GM18870 (cell line): ENCODE results near the gene RASL12.

Experiments
- ATAC-seq: cut with Tn5 transposase; IDR thresholded peaks from one replicate; pipeline ENCODE4 v1.9.1; 2021; ENCODE audit warnings: moderate library complexity; ENCODE audit not compliant: unreplicated experiment

Gene RASL12

DNA sequence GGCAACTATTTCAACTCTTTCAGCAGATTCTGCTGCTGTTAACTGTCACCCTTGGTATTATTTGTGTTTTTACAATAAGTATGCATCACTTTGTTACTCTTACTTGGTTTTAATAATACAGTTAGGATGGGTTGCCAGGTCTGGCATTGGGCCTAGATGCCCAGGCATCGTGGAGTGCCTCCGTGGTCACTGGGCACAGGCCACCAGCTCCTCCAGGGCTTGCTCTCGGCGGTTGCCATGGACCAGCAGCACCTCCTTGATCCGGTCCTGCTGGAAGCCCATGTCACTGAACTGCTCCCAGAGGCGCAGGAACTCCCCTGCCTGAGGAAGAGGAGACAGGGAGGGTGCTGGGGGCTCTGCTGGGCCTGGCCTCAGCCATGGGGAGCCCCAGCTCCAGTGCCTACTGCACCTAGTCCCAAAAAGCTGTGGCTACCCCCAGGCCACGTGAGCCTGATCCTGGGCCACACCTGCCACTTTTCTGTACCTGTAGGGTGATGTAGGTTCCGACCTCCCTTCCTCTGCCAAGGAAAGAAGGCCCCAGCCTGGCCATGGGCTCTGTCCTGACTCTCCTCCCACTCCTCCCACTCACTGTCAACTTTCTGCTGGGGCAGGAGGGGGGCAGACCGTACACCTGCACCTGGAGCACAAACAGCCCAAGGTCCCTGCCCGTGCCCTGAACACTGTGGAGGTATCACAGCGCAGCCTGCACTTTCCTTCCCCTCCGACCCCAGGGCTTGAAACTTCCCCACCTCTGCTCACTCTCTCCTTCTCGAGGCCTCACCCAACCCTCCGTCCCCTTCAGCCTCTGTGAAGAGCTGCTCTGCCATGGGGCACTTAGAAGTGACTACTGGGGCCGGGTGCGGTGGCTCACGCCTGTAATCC is 25.4 kb upstream of the RASL12 start:
- no peak for ATAC-seq

DNA sequence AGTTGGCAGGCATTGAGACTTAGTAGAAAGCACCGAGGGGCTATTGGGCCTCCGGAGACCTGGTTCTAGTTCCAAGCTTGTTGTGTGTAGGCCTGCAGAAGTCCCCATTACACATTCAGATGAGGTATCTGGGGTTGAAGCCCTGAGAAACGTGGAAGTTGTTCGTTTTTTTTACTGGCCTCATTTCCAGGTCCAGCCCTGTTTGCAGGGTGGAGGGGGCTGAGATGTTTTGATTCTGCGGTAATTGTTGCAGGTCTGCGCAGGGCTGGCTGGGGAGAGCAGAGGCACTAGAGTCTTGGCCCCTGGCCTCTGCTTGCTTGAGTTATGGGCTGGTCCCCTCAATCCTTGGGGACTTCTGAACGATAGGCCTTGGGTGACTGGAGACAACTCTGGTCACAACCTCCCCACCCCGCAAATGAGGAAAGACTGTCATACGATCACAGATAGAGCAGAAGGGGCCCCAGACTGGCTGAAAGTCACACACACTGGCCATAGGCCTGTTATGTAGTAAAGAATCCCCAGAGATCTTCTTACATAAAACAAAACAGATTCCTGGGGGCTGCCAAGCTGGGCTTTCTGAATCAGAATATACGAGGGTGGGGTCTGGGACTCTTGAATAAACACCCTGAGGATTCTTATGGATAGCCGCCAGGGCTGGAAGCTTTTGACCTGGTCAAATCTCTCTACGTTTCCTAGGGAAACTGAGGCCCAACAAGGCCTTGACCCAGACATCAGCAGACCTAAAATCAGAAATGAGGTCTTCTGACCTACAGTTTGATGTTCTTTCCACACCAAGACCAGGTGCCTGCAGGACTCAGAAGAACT is 24.4 kb upstream of the RASL12 start:
- ATAC-seq: no peak

DNA sequence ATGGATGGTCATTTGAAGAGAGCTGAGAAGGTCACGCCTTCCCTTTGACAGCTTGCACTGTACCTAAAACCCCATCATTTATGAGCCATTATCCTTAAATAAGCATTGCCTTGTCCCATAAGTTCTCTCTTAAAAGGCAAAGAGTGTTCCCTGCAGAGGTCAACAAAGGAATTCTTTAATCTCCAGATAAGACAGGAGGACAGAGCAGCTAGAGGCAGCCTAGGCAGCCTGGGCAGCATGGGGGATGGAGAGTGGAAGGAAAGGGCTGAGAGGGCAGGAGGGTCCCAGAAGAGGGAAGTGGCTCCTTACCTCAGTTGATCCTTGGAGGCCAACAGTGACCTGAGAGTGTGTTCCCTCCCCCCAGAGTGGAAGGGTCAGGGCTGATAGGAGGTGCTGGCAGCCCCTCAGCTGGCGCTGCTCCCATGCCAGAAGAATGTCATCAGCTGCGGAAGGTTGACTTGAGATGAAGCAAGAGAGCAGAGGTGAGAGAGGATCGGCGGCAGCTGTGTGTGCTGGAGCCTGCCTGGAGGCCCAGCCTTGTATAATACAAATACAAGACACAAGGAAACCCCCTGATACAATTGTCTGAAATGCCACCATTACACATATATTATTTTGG is 21.5 kb upstream of the RASL12 start:
- no peak for ATAC-seq

DNA sequence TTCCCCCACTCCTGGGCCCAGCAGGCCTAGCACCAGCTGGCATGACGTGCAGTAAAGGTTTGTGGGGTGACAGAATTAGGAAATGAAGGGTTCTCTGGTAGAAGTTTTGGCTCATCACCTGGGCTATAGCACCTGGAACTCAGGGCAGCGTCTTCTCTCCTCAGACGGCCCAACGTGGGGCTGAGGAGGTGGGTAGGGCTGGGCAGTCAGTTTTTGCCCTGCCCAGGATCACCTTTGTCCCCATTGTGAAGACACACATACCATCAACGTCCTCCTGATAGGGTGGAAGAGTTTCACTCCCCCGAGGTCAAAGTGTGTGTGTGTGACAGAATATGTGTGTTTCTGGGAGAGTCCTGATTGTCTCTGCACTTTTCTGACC is 20.8 kb upstream of the RASL12 start:
- ATAC-seq: no peak

DNA sequence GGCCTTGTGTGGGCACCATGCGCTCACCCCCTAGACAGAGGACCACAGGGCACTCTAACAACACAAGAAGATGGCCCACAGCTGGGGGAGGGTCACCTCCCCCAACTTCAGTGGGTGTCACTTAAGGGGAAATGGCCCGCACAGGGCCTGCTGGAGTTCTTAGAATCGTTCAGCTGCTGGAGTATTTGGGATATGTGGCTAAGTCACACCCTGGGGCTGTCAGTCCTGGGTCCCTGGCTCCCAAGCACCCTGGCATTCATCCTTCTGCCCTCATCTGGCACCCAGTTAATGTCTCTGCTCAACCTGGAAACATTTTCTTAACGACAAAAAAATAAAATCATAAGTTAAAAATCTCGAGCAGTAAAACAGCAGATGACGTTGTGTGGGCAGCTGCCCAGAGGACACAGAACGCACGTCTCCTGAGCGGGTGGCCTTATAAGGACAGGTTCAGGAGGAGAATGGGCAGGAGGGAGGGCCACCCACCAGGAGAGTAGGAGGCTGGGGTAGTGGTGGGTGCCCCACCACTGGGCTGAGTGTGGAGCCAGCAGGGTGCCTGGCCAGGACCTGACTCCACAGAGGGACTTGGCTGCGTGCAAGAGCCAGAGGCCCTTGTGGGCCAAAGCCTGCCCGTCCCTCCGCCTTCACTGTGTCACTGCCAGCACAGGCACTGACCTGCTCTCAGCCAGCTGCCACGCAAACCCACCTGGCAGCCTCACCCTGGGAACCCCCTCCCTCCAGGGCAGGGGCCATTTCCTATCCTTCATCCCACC is 20.3 kb upstream of the RASL12 start:
- ATAC-seq: no peak

DNA sequence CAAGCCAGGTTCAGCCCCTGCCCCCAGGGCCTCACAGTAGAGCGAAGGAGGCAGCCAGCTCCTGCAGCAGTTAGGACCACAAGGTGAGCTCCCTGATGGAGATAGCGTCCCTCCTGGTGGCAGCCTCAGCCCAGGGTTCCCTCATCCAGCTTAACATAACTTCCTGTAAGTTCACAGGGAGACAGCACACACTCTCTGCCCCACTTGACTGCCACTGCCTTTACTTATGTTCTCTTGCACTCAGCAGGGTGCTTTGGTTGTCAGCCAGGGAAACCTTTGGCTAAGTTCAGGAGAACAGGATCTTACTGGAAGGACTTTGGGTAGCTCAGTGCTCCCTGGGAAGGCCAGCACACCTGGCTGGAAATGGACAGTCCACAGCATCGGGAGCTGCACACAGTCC is 19.6 kb upstream of the RASL12 start:
- no peak for ATAC-seq

DNA sequence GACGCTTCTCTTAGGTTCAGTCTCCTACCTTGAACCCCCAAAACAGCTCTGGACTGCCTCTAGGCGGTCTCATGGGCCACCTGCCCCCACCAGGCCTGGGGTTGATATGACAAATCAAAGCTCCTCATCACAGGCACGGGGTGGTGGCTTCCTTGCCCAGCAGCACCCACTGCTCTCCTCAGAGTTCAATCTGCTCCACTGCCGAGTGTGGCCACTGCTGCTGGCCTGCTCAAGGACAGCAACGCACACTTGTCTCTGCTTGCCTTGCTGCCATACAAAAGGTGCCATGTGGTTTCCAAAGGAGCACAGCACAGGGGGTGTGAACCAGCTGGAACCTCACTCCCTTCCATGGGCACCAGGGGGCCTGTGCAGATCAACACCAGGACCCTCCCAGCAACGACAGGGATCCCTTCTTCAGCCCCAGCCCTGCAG is 18.9 kb upstream of the RASL12 start:
- ATAC-seq: no peak

DNA sequence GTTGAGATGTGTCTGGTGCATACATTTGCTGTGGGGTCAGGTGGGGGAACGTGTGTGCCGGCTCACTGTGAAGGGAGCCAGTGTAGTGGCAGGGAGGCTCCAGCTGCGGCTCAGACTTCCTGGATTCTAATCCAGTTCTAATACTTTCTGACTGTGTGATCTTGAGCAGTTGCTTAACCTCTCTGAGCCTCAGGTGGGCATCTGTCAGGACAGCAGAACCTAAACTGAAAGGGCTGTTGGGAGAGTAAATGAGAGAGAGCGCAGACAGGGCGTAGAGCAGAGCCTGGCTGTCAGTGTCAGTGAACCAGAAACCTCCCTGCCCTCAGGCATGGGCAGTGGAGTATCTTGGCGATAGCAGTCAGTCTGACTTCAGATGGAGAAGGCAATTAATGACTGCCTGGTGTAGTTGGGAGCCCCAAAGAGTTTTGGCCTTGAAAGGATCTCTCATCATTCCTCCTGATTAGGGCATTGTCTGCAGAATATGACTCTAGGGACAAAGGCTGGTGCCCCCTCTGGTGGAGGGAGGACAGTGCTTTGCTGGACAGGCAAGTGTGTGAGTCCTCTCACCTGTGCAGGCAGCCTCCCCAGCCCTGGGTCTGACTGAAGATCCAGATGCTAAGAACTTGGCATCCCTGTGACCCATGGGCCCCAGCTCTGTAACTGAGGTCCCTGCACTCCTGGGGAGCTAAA is 18.3 kb upstream of the RASL12 start:
- ATAC-seq: no peak

DNA sequence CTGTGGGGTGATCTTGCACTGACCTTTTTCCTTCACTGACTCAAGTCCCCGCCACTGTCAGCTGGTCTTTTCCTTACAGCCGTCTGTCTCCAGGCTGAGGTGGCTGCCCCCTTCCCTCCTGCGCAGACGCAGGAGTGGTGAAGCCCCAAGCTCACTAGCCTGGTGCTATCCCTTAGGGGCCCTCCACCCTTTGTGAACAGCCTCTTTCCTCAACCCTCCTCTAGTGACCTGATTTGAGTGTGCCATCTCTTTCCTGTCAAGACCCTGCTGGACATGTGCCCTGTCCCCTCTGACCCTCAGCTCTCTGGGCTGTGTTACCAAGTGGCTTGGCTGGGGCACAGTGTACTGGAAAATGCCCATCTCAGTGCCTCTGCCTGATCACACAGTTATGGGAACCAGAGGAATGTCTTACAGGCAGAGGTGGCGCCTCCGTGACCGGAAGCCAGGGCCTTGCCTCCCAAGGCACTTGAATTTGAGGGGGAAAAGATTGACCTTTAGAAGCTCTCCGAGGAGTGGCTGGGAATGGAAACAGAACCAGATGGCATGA is 17.5 kb upstream of the RASL12 start:
- no peak for ATAC-seq

DNA sequence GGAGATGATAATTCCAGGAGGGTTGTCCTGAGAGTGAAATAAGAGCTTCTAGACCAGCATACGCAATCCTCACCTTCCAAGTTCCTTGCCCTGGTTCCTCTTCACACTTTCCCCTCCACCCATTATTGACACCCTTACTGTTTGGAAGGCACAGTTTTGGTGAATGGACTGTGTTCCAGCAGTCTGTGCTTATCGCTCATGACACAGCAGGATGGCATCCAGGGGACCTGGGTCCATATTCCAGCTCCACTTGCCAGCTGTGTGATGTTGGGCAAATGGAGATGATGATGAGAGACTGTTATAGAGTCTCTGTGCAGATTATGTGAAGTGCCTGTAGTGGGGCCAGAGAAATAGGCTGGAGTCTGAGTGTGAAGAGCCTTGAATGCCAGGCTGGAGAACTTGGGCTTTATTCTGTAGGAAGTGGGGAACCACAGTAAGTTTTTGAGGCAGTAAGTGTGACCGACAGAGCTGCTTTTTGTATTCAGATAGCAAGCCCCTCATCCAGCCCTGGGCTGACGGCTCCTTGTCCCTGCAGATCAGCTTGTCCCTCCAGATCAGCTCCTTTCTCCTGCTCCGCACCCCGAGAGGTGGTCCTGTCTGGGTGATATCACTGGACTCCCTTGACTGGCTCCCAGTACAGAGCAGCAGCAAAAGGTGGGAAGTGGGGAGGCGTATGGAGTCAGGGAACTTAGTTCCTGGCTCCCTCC is 16.9 kb upstream of the RASL12 start:
- ATAC-seq: no peak

DNA sequence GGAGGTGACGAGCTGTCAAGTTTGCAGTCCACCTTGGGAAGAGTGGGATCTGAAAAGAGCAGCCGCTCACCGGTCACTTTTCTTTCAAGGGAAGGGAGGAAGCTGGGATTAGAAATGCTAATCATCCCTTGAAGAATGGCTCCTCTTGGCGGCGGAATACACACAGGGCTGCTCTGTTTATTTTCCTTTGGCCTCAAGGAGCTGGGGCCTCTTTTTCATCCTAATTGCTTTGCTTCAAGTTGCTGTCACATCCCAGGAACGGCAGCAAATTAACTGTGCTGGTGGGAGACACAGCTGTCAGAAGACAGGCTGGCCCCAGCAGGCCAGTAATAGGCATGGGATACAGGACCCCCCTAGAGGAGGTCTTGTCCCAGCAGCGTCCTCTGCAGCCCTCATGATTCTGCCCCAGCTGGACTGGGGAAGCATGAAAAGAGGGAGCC is 15.5 kb upstream of the RASL12 start:
- ATAC-seq: no peak

DNA sequence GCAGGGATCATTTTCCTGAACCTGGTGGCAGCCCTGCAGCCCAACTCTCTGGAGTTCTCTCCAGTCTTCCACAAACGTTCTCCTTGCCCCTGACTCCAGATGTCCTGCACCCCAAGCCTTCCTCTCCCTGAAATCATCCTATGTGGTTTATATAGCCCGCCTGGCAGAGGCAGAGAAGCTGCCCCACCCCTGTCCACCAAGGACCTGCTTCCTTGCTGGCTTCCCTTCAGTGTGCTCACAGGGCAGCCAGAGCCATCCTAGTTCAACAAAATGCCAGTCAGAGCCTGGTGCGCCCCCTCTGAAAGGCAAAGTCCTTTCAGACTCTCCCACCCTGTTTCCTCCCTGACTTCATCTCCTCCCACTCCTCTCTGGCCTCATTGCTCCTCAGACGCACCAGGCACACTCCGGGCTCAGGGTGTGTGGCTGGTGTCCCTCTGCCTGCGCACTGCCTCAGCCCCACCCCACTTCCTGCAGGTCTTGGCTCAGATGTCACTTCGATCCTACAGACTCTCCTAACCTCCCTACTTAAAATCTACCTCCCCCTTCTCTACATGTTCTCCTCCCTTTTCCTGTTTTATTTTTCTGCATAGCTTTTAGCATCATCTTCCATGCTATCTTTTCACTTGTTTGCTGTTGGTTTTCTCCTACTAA is 14.6 kb upstream of the RASL12 start:
- no peak for ATAC-seq

DNA sequence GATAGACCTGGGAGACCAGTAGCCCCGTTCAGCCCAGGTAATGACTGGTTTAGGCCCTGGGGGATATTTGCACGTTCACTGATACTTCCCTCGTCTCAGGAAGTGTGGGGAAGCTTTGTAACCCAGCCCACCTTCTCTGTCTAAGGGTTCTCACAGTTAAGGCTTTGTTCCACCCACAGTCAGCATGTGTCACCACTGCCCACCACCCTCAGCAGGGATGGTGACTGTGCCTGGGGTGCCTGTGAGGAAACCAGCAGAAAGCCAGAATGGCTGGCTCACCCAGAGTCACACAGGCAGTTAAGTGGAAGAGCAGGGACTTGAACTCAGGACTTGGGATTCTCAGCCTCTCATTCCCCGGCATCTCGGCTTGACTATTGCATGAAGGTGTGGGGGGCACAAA is 14.0 kb upstream of the RASL12 start:
- ATAC-seq: no peak

DNA sequence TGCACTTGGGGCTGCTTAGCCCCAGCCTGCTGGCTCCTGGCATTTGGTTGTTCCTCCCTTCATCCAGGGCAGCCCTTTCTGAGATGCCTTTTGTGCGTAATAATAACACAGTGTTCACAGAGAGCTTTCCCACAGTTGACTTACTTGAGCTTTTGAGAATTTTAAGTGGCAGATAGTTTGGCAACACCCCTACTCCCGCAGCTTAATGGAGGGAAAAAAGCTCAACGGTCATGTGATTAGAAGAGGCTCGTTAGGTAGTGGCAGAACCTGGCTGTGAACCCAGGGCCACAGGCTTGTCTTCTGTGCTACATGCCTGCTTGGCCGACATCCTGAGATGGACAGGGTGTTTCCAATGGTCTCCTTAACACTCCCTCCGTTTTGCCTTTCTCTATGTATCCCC is 13.5 kb upstream of the RASL12 start:
- ATAC-seq: no peak

DNA sequence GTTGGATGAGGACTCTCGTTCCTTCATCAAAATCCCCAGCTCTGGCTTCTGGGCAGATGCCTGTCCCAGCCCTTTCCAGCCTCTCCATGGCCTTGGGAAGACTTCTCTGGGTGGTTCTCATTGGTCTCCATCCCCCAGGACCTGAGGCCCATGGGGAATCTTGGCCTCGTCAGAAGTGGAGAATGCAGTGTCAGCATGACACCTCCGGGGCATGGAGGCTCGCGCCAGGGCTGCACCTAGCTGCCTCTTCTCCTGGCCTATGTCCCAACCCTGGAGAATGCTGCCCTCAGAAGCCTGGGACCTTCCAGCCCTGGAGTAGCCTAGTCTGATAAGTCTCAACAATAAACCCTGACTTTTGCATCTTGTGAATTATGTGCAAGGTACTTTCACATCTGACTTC is 11.8 kb upstream of the RASL12 start:
- no peak for ATAC-seq

DNA sequence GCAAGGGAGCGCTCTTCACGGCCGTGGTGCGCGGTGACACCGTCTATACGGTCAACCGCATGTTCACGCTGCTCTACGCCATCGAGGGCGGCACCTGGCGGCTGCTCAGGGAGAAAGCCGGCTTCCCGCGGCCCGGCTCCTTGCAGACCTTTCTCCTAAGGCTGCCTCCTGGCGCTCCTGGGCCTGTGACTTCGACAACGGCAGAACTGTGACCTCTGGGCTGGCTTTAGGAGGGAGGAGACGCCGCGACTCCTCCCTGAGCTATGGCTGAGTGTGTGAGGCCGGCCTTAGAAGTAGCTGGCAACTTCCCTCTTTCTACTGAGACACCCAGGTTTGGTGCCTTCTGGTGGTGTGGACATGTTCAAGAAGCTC is 10.2 kb upstream of the RASL12 start:
- no peak for ATAC-seq

DNA sequence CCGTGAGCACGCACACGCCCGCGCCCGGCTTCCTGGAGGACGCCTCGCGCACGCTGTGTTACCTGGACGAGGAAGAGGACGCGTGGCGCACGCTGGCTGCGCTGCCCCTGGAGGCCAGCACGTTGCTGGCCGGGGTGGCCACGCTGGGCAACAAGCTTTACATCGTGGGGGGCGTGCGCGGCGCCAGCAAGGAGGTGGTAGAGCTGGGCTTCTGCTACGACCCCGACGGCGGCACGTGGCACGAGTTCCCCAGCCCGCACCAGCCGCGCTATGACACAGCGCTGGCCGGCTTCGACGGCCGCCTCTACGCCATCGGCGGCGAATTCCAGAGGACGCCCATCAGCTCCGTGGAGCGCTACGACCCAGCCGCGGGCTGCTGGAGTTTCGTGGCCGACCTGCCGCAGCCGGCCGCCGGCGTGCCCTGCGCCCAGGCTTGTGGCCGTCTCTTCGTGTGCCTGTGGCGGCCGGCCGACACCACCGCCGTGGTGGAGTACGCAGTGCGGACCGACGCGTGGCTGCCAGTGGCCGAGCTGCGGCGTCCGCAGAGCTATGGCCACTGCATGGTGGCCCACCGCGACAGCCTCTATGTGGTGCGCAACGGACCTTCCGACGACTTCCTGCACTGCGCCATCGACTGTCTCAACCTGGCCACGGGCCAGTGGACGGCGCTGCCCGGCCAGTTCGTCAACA is 9.6 kb upstream of the RASL12 start:
- ATAC-seq: no peak

DNA sequence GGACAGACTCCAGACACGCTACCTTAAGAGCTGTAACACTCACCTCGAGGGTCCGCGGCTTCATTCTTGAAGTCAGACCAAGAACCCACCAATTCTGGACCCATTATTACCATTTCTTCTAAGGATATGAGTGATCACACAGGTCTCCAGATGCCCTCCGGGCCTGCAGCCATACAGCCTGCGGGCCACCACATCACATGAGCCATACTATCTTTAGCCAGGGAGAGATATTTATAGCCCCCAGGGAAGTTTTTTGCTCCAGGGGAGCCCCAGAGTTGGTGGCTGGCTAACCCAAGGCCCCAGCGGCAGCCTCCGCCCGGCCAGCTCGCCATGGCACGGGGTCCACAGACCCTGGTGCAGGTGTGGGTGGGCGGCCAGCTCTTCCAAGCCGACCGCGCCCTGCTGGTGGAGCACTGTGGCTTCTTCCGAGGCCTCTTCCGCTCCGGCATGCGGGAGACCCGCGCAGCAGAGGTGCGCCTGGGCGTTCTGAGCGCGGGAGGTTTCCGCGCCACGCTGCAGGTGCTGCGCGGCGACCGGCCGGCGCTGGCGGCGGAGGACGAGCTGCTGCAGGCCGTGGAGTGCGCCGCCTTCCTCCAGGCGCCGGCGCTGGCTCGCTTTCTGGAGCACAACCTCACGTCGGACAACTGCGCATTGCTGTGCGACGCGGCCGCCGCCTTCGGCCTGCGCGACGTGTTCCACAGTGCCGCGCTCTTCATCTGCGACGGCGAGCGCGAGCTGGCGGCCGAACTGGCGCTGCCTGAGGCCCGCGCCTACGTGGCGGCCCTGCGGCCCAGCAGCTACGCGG is 8.9 kb upstream of the RASL12 start, which contains the start of gene KBTBD13:
Gene KBTBD13, plus strand, starts transcription at position 261 of the 805 bp plus-strand sequence. Its CDS starts 70 bp downstream, at position 331.
- no peak for ATAC-seq
